Neural cell (in vitro differentiated cells): ENCODE measurements around the gene PLEKHA8. TPM values are rescaled to one million over a fixed set of nuclear protein-coding genes. Genes with fewer than 3 reads are reported as not detected.

Source experiments
- H2AFZ ChIP-seq: fragments of 200-600, 300-800 bp; sonication (generic), shearing (Covaris generic); 2 replicates; pipeline ENCODE4 v1.6.0; 2014; ENCODE audit warnings: low read depth, mild to moderate bottlenecking, antibody characterized with exemption, low read length, moderate library complexity
- H3F3A ChIP-seq: fragments of 200-600 bp; shearing (Covaris generic); 2 replicates; pipeline ENCODE4 v1.6.1; 2016; ENCODE audit warnings: mild to moderate bottlenecking, moderate library complexity, mixed read lengths, antibody characterized with exemption, low read length; ENCODE audit not compliant: insufficient read depth, poor library complexity, severe bottlenecking
- H3K27ac ChIP-seq: fragments of 200-600, 300-800 bp; sonication (generic), shearing (Covaris generic); 2 replicates; pipeline ENCODE4 v1.5.1; 2014; ENCODE audit warnings: mild to moderate bottlenecking, low read length, moderate library complexity
- H3K27me3 ChIP-seq: fragments of 300-800, 200-600 bp; sonication (generic), shearing (Covaris generic); 2 replicates; pipeline ENCODE4 v1.6.0; 2014; ENCODE audit warnings: mild to moderate bottlenecking, low read depth, low read length, moderate library complexity; ENCODE audit not compliant: insufficient read depth
- H3K36me3 ChIP-seq: fragments of 300-800, 200-600 bp; sonication (generic), shearing (Covaris generic); 2 replicates; pipeline ENCODE4 v1.5.1; 2014; ENCODE audit warnings: mild to moderate bottlenecking, antibody characterized with exemption, low read length, moderate library complexity; ENCODE audit not compliant: insufficient read depth
- H3K4me2 ChIP-seq: fragments of 300-800, 200-600 bp; sonication (generic), shearing (Covaris generic); 2 replicates; pipeline ENCODE4 v1.6.0; 2014; ENCODE audit warnings: mild to moderate bottlenecking, low read length
- H3K4me3 ChIP-seq: fragments of 300-800, 200-600 bp; sonication (generic), shearing (Covaris generic); 2 replicates; pipeline ENCODE4 v1.5.1; 2014; ENCODE audit warnings: mild to moderate bottlenecking, low read length, moderate library complexity
- H3K79me2 ChIP-seq: fragments of 200-600 bp; shearing (Covaris generic); replicated peaks from 2 replicates; pipeline ENCODE4 v1.6.0; 2014; ENCODE audit warnings: mild to moderate bottlenecking, low read length, moderate library complexity; ENCODE audit not compliant: insufficient read depth
- H3K9ac ChIP-seq: fragments of 300-800, 200-600 bp; sonication (generic), shearing (Covaris generic); 2 replicates; pipeline ENCODE4 v1.6.1; 2016; ENCODE audit warnings: mild to moderate bottlenecking, low read length, mixed read lengths
- H3K9me2 ChIP-seq: fragments of 200-600 bp; shearing (Covaris generic); 2 replicates; pipeline ENCODE4 v1.6.1; 2016; ENCODE audit warnings: mild to moderate bottlenecking, low read length, mixed read lengths; ENCODE audit not compliant: insufficient read depth
- H3K9me3 ChIP-seq: fragments of 200-600, 300-800 bp; sonication (generic), shearing (Covaris generic); 2 replicates; pipeline ENCODE4 v1.6.1; 2016; ENCODE audit warnings: mild to moderate bottlenecking, mixed run types, low read length, moderate library complexity, mixed read lengths
- H4K20me1 ChIP-seq: fragments of 200-600 bp; shearing (Covaris generic); 2 replicates; pipeline ENCODE4 v1.6.1; 2016; ENCODE audit warnings: mild to moderate bottlenecking, mixed run types; ENCODE audit not compliant: insufficient read depth
- CTCF ChIP-seq: fragments of 450-650 bp; IDR thresholded peaks from 2 replicates; pipeline ENCODE4 v1.5.1; 2014; ENCODE audit warnings: antibody characterized with exemption, mild to moderate bottlenecking, moderate library complexity; ENCODE audit not compliant: poor library complexity, severe bottlenecking
- EP300 ChIP-seq: fragments of 450-650 bp; conservative IDR thresholded peaks from 2 replicates; pipeline ENCODE4 v1.6.1; 2014; ENCODE audit warnings: antibody characterized with exemption, mild to moderate bottlenecking, moderate library complexity; ENCODE audit not compliant: poor library complexity, severe bottlenecking
- EZH2 ChIP-seq: fragments of 200-600, 300-800 bp; shearing (Covaris generic), sonication (generic); IDR thresholded peaks from 2 replicates; pipeline ENCODE4 v1.6.1; 2014; ENCODE audit warnings: antibody characterized with exemption, low read length, borderline replicate concordance, mild to moderate bottlenecking; ENCODE audit not compliant: insufficient read depth, poor library complexity, severe bottlenecking
- MXI1 ChIP-seq: fragments of 450-650 bp; conservative IDR thresholded peaks from 2 replicates; pipeline ENCODE4 v1.6.1; 2014; ENCODE audit warnings: antibody characterized with exemption, mild to moderate bottlenecking; ENCODE audit not compliant: poor library complexity, severe bottlenecking
- POLR2AphosphoS5 ChIP-seq: IDR thresholded peaks from 2 replicates; pipeline ENCODE4 v1.6.1; 2012
- RAD21 ChIP-seq: fragments of 450-650 bp; conservative IDR thresholded peaks from 2 replicates; pipeline ENCODE4 v1.6.1; 2014; ENCODE audit warnings: antibody characterized with exemption, mild to moderate bottlenecking, moderate library complexity
- REST ChIP-seq: IDR thresholded peaks from 2 replicates; pipeline ENCODE4 v1.6.1; 2012; ENCODE audit warnings: borderline replicate concordance
- SMC3 ChIP-seq: fragments of 450-650 bp; conservative IDR thresholded peaks from 2 replicates; pipeline ENCODE4 v1.6.1; 2014; ENCODE audit warnings: antibody characterized with exemption, mild to moderate bottlenecking, moderate library complexity; ENCODE audit not compliant: poor library complexity
- TAF1 ChIP-seq: IDR thresholded peaks from 2 replicates; pipeline ENCODE4 v1.6.1; 2012; ENCODE audit warnings: low read depth
- polyA plus RNA-seq: library from polyadenylated mRNA; depleted of rRNA; stranded (reverse); fragments of >200 nt; gene quantifications from 2 replicates; pipeline ENCODE4 v1.2.3, GENCODE V29; 2014

PLEKHA8 gene
- polyA plus RNA-seq, 1 donor from 2014 or later = 43.1 TPM

- Histone ChIP-seq H3K79me2 (peaks cover 3% of the 10 kb centered on the region), H3K4me2 (no peak overlapping the region), H3K27me3 (no peaks in the 10 kb centered on the region), H3K36me3 (peaks cover 3% of the 10 kb centered on the region), H3K9me2 (no peaks in the 10 kb centered on the region), H4K20me1 (no peaks in the 10 kb centered on the region), H3K9ac (no peak overlapping the region), H2AFZ (no peak overlapping the region), H3K9me3 (no peaks in the 10 kb centered on the region), H3K4me3 (no peak overlapping the region), H3K27ac (no peak overlapping the region), H3F3A (no peaks in the 10 kb centered on the region)
- TF ChIP-seq RAD21 = no peak
- no peak for TF ChIP-seq TAF1
- TF ChIP-seq MXI1 = no peak
- TF ChIP-seq EP300 = no peak
- TF ChIP-seq SMC3 = no peak
- TF ChIP-seq CTCF = no peak
- TF ChIP-seq EZH2 = no peak
- no peak for TF ChIP-seq REST
- no peak for TF ChIP-seq POLR2AphosphoS5
Measured at GRCh38 chr7:30070052-30070451, 41.8 kb downstream of the PLEKHA8 start.

GRCh38 chr7:30072735-30073134 is 44.5 kb downstream of the PLEKHA8 start:
- Histone ChIP-seq H3K79me2 (peaks cover 3% of the 10 kb centered on the region), H3K36me3 (peaks cover 5% of the 10 kb centered on the region), H3K9ac (no peak overlapping the region), H3K9me2 (no peaks in the 10 kb centered on the region), H3K4me3 (no peak overlapping the region), H3K4me2 (no peak overlapping the region), H3F3A (no peaks in the 10 kb centered on the region), H2AFZ (no peak overlapping the region), H3K27ac (no peak overlapping the region), H3K9me3 (no peaks in the 10 kb centered on the region), H3K27me3 (no peaks in the 10 kb centered on the region), H4K20me1 (no peaks in the 10 kb centered on the region)
- TF ChIP-seq EP300 (no peak), POLR2AphosphoS5 (no peak), REST (no peak), TAF1 (no peak), MXI1 (no peak), RAD21 (no peak), EZH2 (no peak), SMC3 (no peak), CTCF (no peak)
